OCI-LY7 (cell line): ENCODE measurements around the gene SLC8A1. TPM values are rescaled to one million over a fixed set of nuclear protein-coding genes. Genes with fewer than 3 reads are reported as not detected.

Experiments used
- BruUV-seq: library from RNA; stranded (reverse); fragments of 400-500 nt; replicated peaks from 2 replicates; lab custom pipeline; 2021; lab: Mats Ljungman, UMichigan
- CTCF ChIA-PET: fragments of 300-600 bp; sonication (Branson Sonifier 250); formaldehyde crosslinking; loops from one replicate; lab custom pipeline; 2022; ENCODE audit warnings: antibody characterized with exemption; ENCODE audit not compliant: unreplicated experiment; lab: Charles Lee
- POLR2A ChIA-PET: fragments of 300-600 bp; sonication (Branson Sonifier 250); formaldehyde crosslinking; loops from one replicate; lab custom pipeline; 2022; ENCODE audit warnings: antibody characterized with exemption; lab: Charles Lee
- DNase-seq: peaks from one replicate; pipeline ENCODE4 v3.0.0-alpha.2; 2015; ENCODE audit warnings: low spot score
- H2AFZ ChIP-seq: fragments of 200-600 bp; sonication (generic), shearing (Covaris generic); 2 replicates; pipeline ENCODE4 v1.6.1; 2014; ENCODE audit warnings: mild to moderate bottlenecking, antibody characterized with exemption, low read length, moderate library complexity
- H3K27ac ChIP-seq: fragments of 200-600 bp; sonication (generic); 2 replicates; pipeline ENCODE4 v1.5.1; 2014; ENCODE audit warnings: mixed run types, low read depth, mild to moderate bottlenecking, moderate library complexity, low read length, inconsistent platforms; ENCODE audit not compliant: poor library complexity, severe bottlenecking
- H3K36me3 ChIP-seq: fragments of 200-600 bp; sonication (generic); 2 replicates; pipeline ENCODE4 v1.6.1; 2014; ENCODE audit warnings: mild to moderate bottlenecking, antibody characterized with exemption, low read length, moderate library complexity, mixed read lengths; ENCODE audit not compliant: insufficient read depth
- H3K4me1 ChIP-seq: fragments of 200-600 bp; sonication (generic); 2 replicates; pipeline ENCODE4 v1.5.1; 2014; ENCODE audit warnings: mild to moderate bottlenecking, low read length; ENCODE audit not compliant: insufficient read depth, poor library complexity, severe bottlenecking
- H3K4me2 ChIP-seq: fragments of 200-600 bp; sonication (generic); 2 replicates; pipeline ENCODE4 v1.6.1; 2014; ENCODE audit warnings: mild to moderate bottlenecking, low read length
- H3K4me3 ChIP-seq: fragments of 200-600 bp; sonication (generic); 2 replicates; pipeline ENCODE4 v1.5.1; 2014; ENCODE audit warnings: mild to moderate bottlenecking, low read depth, low read length; ENCODE audit not compliant: poor library complexity, severe bottlenecking
- H3K79me2 ChIP-seq: fragments of 200-600 bp; sonication (generic); 2 replicates; pipeline ENCODE4 v1.6.1; 2016; ENCODE audit warnings: low read depth, mild to moderate bottlenecking, low read length, moderate library complexity, mixed read lengths; ENCODE audit not compliant: insufficient read depth
- H3K9me2 ChIP-seq: fragments of 200-600 bp; sonication (generic); 2 replicates; pipeline ENCODE4 v1.6.1; 2016; ENCODE audit warnings: mild to moderate bottlenecking, low read length, mixed read lengths; ENCODE audit not compliant: insufficient read depth
- H3K9me3 ChIP-seq: fragments of 200-600 bp; sonication (generic); 2 replicates; pipeline ENCODE4 v1.6.1; 2014; ENCODE audit warnings: mild to moderate bottlenecking, mixed run types, low read length, mixed read lengths
- H4K20me1 ChIP-seq: fragments of 200-600 bp; sonication (generic); 2 replicates; pipeline ENCODE4 v1.6.1; 2014; ENCODE audit warnings: mild to moderate bottlenecking, antibody characterized with exemption, low read length, moderate library complexity, mixed read lengths; ENCODE audit not compliant: insufficient read depth
- EZH2phosphoT487 ChIP-seq: fragments of 200-600 bp; sonication (generic); IDR thresholded peaks from 2 replicates; pipeline ENCODE4 v1.6.1; 2018; ENCODE audit warnings: low read depth, borderline replicate concordance, mild to moderate bottlenecking, mixed run types, antibody characterized with exemption, low read length, moderate library complexity, mixed read lengths
- intact Hi-C: fragments of 100-400 bp; cut with micrococcal nuclease; formaldehyde crosslinking; loops from one replicate; pipeline ENCODE4 v1.10.0; 2022; ENCODE audit not compliant: unreplicated experiment
- total RNA-seq, 2 experiments: library from RNA; depleted of rRNA in 1 of 2; stranded (reverse); fragments of >200 nt in 1 of 2; shearing (Covaris generic) in 1 of 2; gene quantifications; 2 replicates each; pipeline ENCODE4 v1.2.3, GENCODE V29; 2014 to 2022
- TF ChIP-seq, protein P1 (sequence below): fragments of 200-600 bp; sonication (generic); conservative IDR thresholded peaks from 2 replicates; pipeline ENCODE4 v1.5.1; 2014; ENCODE audit warnings: mild to moderate bottlenecking, antibody characterized with exemption, low read length, moderate library complexity, mixed read lengths

Gene SLC8A1
- total RNA-seq, 2 experiments from 2014 or later, result 3.6 to 7.3 TPM

DNA sequence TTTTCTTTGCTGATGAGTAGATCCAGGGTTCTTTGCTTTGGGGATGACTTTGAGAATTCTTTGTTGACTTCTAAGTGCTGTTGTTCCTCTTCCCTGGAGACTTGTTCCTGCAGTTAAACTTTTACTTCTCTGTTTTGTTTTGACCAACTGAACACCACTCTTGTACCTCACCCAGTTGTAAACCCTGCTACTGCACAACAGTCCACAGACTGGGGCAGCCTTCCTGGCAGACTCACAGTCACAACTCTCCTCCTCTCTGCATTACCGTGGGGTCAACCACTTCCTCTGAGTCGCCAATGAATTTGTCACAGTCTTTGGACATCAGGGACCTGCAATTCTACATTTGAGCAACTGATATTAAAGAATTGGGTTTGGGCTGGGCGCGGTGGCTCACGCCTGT is 3.8 kb upstream of the SLC8A1 start:
- no peak overlapping the region for H3K4me3 ChIP-seq

DNA sequence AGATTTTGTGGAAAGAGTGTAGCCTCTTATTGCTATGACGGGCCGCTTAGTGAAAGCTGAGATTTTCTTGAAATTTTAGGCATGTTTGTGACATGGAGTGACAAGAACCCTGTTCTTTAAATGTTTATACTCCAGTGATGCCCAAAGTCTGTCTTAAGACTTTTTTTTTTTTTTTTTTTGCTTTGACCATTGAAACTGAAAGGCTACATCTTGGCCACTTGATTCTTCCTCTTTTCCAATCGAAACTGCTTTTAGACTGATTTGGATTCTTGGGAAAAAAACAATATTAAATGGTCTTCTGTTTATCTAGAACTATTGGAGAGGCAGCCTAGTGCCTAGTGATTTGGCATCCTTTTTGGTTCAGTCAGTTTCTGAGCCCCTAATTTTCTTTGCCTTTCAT is 2.4 kb upstream of the SLC8A1 start:
- H3K4me1 ChIP-seq, result peaks cover 20% of the 10 kb centered on the region
- no peaks in the 10 kb centered on the region for H4K20me1 ChIP-seq
- H3K4me3 ChIP-seq, result no peak overlapping the region
- ChIA-PET CTCF (no interaction called here), POLR2A (interaction anchor here (0.8 kb wide), 1 partner anchor 9 kb away, joined by 6 read pairs; no protein-coding TSS in a partner anchor)
- H3K9me2 ChIP-seq, result no peaks in the 10 kb centered on the region
- H3K4me2 ChIP-seq, result no peak overlapping the region
- peak overlapping the region; percentile 28; the same call in 1 of the 2 replicates for H2AFZ ChIP-seq
- no peaks in the 10 kb centered on the region for H3K79me2 ChIP-seq
- TF ChIP-seq EZH2phosphoT487, result no peak
- TF ChIP-seq, protein P1, sequence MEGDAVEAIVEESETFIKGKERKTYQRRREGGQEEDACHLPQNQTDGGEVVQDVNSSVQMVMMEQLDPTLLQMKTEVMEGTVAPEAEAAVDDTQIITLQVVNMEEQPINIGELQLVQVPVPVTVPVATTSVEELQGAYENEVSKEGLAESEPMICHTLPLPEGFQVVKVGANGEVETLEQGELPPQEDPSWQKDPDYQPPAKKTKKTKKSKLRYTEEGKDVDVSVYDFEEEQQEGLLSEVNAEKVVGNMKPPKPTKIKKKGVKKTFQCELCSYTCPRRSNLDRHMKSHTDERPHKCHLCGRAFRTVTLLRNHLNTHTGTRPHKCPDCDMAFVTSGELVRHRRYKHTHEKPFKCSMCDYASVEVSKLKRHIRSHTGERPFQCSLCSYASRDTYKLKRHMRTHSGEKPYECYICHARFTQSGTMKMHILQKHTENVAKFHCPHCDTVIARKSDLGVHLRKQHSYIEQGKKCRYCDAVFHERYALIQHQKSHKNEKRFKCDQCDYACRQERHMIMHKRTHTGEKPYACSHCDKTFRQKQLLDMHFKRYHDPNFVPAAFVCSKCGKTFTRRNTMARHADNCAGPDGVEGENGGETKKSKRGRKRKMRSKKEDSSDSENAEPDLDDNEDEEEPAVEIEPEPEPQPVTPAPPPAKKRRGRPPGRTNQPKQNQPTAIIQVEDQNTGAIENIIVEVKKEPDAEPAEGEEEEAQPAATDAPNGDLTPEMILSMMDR, result no peak
- no peak overlapping the region for H3K27ac ChIP-seq
- H3K9me3 ChIP-seq, result no peaks in the 10 kb centered on the region
- BruUV-seq, result no TSS peak
- intact Hi-C loops, result no loop called here
- DNase-seq, result no peak
- H3K36me3 ChIP-seq, result no peaks in the 10 kb centered on the region

More for the DNA sequence above, 3.8 kb upstream of the SLC8A1 start:
- H3K79me2 ChIP-seq, result no peaks in the 10 kb centered on the region
- peak overlapping the region; percentile 28; the same call in 1 of the 2 replicates for H2AFZ ChIP-seq
- no peaks in the 10 kb centered on the region for H3K36me3 ChIP-seq
- TF ChIP-seq, protein P1, result no peak
- no peak for TF ChIP-seq EZH2phosphoT487
- H4K20me1 ChIP-seq, result no peaks in the 10 kb centered on the region
- no peaks in the 10 kb centered on the region for H3K9me2 ChIP-seq
- CTCF ChIA-PET, result no interaction called here
- no peak overlapping the region for H3K4me2 ChIP-seq
- H3K9me3 ChIP-seq, result no peaks in the 10 kb centered on the region
- POLR2A ChIA-PET, result no interaction called here
- DNase-seq, result no peak
- H3K27ac ChIP-seq, result no peak overlapping the region
- intact Hi-C loops, result no loop called here
- BruUV-seq, result no TSS peak
- H3K4me1 ChIP-seq, result peaks cover 15% of the 10 kb centered on the region

DNA sequence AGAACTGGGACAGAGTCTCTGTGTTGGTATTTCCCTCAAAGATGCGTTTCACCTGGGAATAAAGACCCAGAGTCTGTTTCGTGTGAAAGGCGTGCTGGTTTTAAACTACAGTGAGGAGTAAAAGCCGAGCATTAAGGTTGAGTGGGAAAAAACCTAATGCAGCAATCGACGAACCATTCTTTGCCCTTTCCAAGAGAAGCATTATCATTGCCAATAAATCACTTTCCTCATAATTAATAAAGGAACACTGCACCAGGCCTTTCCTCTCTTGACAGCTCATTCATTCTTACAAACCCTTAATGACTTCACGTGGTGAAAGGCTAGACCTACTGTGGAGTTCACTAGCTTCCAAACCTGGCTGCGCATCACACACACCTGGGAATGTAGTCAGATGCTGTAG is 896 bp upstream of the SLC8A1 start:
- Histone ChIP-seq H3K4me3 (no peak overlapping the region), H3K4me1 (peaks cover 32% of the 10 kb centered on the region), H3K27ac (no peak overlapping the region), H3K36me3 (no peaks in the 10 kb centered on the region), H2AFZ (peak overlapping the region; percentile 43; the same call in 1 of the 2 replicates), H3K79me2 (0 out of 2 replicates have a peak, but pooled peaks cover 3% of the 10 kb centered on the region), H3K4me2 (no peak overlapping the region), H4K20me1 (no peaks in the 10 kb centered on the region), H3K9me3 (no peaks in the 10 kb centered on the region), H3K9me2 (no peaks in the 10 kb centered on the region)
- DNase-seq, result no peak
- CTCF ChIA-PET, result no interaction called here
- POLR2A ChIA-PET, result interaction anchor here (0.5 to 1.0 kb wide), 2 partner anchors 144 to 213 kb away, joined by 4 read pairs; no protein-coding TSS in a partner anchor
- intact Hi-C loops, result no loop called here
- no TSS peak for BruUV-seq
- no peak for TF ChIP-seq EZH2phosphoT487
- TF ChIP-seq, protein P1, result no peak
